Stimulated activated CD4-positive, alpha-beta T cell treated with anti-CD3 and anti-CD28 coated beads, Interleukin-1b, Interleukin-23, amount 100 ng/mL, for 48 hours (primary cell): ENCODE results near the gene MGARP.
"Not testable (repeated sequence)": the region's sequence is repeated elsewhere in the genome, so short reads cannot be mapped to it uniquely, and the experiment has no call there.

ENCODE experiments used
- DNase-seq: peaks from one replicate; pipeline ENCODE4 v3.0.0-alpha.2; 2020

MGARP gene

GRCh38 chr4:139295206-139295941, 15.3 kb upstream of the MGARP start:
- DNase-seq = peak; percentile 95

GRCh38 chr4:139286186-139286698, 6.2 kb upstream of the MGARP start:
- DNase-seq = no peak

- DNase-seq = no peak
These were observed 2.7 kb upstream of the MGARP start for GRCh38 chr4:139282721-139283075.

GRCh38 chr4:139282065-139282720, 2.2 kb upstream of the MGARP start:
- no peak for DNase-seq

- no peak for DNase-seq
These were observed 889 bp downstream of the MGARP start for GRCh38 chr4:139278912-139279759.

GRCh38 chr4:139278485-139278884, 1.5 kb downstream of the MGARP start:
- DNase-seq = no peak

- no peak for DNase-seq
These were observed 4.7 kb downstream of the MGARP start for GRCh38 chr4:139275281-139275735.

- no peak for DNase-seq
These were observed 5.2 kb downstream of the MGARP start for GRCh38 chr4:139274790-139275189.

- no peak for DNase-seq
These were observed 6.2 kb downstream of the MGARP start for GRCh38 chr4:139273835-139274234.

- DNase-seq = no peak
These were observed 12.7 kb downstream of the MGARP start for GRCh38 chr4:139267301-139267700.

GRCh38 chr4:139266583-139267257, 13.3 kb downstream of the MGARP start:
- peak; percentile 92 for DNase-seq

GRCh38 chr4:139266208-139266582, 13.8 kb downstream of the MGARP start:
- no peak for DNase-seq

- no peak for DNase-seq
These were observed 14.4 kb downstream of the MGARP start for GRCh38 chr4:139265654-139266053.

GRCh38 chr4:139256349-139256748, 23.7 kb downstream of the MGARP start:
- DNase-seq = no peak

- not testable (repeated sequence) for DNase-seq
These were observed 24.4 kb downstream of the MGARP start for GRCh38 chr4:139255581-139255980.

- DNase-seq = no peak
These were observed 26.3 kb downstream of the MGARP start for GRCh38 chr4:139253713-139254112.

GRCh38 chr4:139253046-139253445, 27.0 kb downstream of the MGARP start:
- no peak for DNase-seq

- DNase-seq = no peak
These were observed 32.3 kb downstream of the MGARP start for GRCh38 chr4:139247700-139248238.

- no peak for DNase-seq
These were observed 32.8 kb downstream of the MGARP start for GRCh38 chr4:139247241-139247640.

GRCh38 chr4:139246166-139246565, 33.9 kb downstream of the MGARP start:
- no peak for DNase-seq

GRCh38 chr4:139245590-139245989, 34.4 kb downstream of the MGARP start:
- no peak for DNase-seq
